GM23338 (cell line): ENCODE data around the gene CDK18.

Experiments
- CREB1 ChIP-seq: fragments of 250-450 bp; sonication (Bioruptor Pico); IDR thresholded peaks from 2 replicates; pipeline ENCODE4 v1.5.0; 2020; ENCODE audit warnings: low read depth, mild to moderate bottlenecking, moderate library complexity
- EZH2 ChIP-seq: fragments of 200-600 bp; sonication (generic); IDR thresholded peaks from one replicate; pipeline ENCODE4 v1.8.0; 2017; ENCODE audit warnings: antibody characterized with exemption, mild to moderate bottlenecking, low read depth; ENCODE audit not compliant: unreplicated experiment
- EZH2phosphoT487 ChIP-seq: fragments of 200-600 bp; sonication (generic); IDR thresholded peaks from one replicate; pipeline ENCODE4 v1.8.1; 2018; ENCODE audit warnings: antibody characterized with exemption; ENCODE audit not compliant: unreplicated experiment
- NANOG ChIP-seq: IDR thresholded peaks from 2 replicates; pipeline ENCODE4 v1.6.1; 2016; ENCODE audit warnings: antibody characterized with exemption, borderline replicate concordance
- POLR2AphosphoS5 ChIP-seq: IDR thresholded peaks from 2 replicates; pipeline ENCODE4 v1.6.1; 2016; ENCODE audit warnings: antibody characterized with exemption, low read depth
- STAT1 ChIP-seq: IDR thresholded peaks from one replicate; pipeline ENCODE4 v1.6.1; 2016; ENCODE audit warnings: antibody characterized with exemption; ENCODE audit not compliant: unreplicated experiment
- ZNF331 ChIP-seq: fragments of 250-450 bp; sonication (Bioruptor Pico); IDR thresholded peaks from 2 replicates; pipeline ENCODE4 v1.5.0; 2020; ENCODE audit warnings: low read depth, mild to moderate bottlenecking, moderate library complexity
- TF ChIP-seq, protein P1 (sequence below), 2 experiments: fragments of 200-600 bp in 1 of 2; sonication (generic) in 1 of 2; conservative IDR thresholded peaks; 2 replicates each; pipeline versions ENCODE4 v1.5.1 to v1.6.1; 2016 to 2017; ENCODE audit warnings: antibody characterized with exemption in 2 of 2, low read depth in 2 of 2, mild to moderate bottlenecking in 2 of 2, moderate library complexity in 1 of 2
- TF ChIP-seq, protein P2 (sequence below): IDR thresholded peaks from 2 replicates; pipeline ENCODE4 v1.6.1; 2016; ENCODE audit warnings: antibody characterized with exemption
- TF ChIP-seq, protein P3 (sequence below): fragments of 250-450 bp; sonication (Bioruptor Pico); IDR thresholded peaks from 2 replicates; pipeline ENCODE4 v1.5.0; 2020; ENCODE audit warnings: mild to moderate bottlenecking, moderate library complexity

DNA sequence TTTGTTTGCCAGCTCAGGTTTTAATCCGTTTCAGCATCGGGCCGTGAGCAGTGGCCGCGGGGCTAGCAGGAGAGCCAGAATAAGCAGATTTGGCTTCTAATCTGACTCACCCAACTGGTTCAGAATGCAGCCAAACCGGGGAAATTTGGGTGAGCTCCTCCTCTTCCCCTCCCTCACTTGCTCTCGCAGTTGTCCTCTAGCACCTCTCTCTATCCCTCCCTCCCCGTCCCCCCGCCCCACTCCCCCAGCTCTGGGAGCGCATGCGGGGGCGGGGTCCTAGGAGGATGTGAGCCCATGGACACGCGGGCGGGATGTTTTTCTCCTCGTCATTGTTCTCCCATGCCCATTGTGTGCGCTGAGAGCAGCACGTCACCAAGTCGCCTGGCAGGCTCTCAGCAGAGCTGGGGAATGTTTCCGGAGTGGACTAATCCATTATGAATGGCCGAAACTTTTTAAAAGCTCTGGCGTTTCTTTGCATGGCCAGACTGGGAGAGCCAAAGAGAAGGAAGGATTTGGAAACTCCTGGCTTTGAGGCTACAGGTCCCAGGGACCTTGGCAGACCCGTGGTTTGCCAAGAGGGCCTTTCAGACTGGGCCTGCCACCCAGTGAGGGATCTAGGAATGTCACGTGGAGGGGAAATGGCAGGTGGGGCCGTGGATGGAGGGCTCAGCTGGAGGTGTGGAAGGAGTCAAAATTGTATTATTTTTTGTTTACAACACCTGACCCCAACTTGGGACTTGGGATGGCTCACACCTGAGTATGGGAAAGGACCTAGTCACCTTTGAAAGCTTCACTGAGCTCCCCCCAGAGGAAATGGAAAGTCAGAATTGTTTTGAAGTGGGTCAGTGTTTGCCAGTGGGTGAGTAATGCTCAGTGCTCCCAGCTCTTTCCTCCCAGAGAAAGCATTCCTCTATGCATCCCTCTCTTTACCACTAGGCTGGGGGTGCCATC lies 39.2 kb downstream of the CDK18 start:
- TF ChIP-seq, protein P1, sequence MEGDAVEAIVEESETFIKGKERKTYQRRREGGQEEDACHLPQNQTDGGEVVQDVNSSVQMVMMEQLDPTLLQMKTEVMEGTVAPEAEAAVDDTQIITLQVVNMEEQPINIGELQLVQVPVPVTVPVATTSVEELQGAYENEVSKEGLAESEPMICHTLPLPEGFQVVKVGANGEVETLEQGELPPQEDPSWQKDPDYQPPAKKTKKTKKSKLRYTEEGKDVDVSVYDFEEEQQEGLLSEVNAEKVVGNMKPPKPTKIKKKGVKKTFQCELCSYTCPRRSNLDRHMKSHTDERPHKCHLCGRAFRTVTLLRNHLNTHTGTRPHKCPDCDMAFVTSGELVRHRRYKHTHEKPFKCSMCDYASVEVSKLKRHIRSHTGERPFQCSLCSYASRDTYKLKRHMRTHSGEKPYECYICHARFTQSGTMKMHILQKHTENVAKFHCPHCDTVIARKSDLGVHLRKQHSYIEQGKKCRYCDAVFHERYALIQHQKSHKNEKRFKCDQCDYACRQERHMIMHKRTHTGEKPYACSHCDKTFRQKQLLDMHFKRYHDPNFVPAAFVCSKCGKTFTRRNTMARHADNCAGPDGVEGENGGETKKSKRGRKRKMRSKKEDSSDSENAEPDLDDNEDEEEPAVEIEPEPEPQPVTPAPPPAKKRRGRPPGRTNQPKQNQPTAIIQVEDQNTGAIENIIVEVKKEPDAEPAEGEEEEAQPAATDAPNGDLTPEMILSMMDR (conservative IDR thresholded peaks at IDR 0.05; ENCODE audit: low read depth in 2 of 2), result no peak
- TF ChIP-seq EZH2phosphoT487, result no peak
- TF ChIP-seq POLR2AphosphoS5, result no peak
- no peak for TF ChIP-seq EZH2
- TF ChIP-seq, protein P2, sequence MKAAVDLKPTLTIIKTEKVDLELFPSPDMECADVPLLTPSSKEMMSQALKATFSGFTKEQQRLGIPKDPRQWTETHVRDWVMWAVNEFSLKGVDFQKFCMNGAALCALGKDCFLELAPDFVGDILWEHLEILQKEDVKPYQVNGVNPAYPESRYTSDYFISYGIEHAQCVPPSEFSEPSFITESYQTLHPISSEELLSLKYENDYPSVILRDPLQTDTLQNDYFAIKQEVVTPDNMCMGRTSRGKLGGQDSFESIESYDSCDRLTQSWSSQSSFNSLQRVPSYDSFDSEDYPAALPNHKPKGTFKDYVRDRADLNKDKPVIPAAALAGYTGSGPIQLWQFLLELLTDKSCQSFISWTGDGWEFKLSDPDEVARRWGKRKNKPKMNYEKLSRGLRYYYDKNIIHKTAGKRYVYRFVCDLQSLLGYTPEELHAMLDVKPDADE, result no peak
- peak; percentile 87 for TF ChIP-seq CREB1 (CRISPR knock-in tag)
- no peak for TF ChIP-seq ZNF331 (CRISPR knock-in tag)
- TF ChIP-seq STAT1, result no peak
- TF ChIP-seq, protein P3, sequence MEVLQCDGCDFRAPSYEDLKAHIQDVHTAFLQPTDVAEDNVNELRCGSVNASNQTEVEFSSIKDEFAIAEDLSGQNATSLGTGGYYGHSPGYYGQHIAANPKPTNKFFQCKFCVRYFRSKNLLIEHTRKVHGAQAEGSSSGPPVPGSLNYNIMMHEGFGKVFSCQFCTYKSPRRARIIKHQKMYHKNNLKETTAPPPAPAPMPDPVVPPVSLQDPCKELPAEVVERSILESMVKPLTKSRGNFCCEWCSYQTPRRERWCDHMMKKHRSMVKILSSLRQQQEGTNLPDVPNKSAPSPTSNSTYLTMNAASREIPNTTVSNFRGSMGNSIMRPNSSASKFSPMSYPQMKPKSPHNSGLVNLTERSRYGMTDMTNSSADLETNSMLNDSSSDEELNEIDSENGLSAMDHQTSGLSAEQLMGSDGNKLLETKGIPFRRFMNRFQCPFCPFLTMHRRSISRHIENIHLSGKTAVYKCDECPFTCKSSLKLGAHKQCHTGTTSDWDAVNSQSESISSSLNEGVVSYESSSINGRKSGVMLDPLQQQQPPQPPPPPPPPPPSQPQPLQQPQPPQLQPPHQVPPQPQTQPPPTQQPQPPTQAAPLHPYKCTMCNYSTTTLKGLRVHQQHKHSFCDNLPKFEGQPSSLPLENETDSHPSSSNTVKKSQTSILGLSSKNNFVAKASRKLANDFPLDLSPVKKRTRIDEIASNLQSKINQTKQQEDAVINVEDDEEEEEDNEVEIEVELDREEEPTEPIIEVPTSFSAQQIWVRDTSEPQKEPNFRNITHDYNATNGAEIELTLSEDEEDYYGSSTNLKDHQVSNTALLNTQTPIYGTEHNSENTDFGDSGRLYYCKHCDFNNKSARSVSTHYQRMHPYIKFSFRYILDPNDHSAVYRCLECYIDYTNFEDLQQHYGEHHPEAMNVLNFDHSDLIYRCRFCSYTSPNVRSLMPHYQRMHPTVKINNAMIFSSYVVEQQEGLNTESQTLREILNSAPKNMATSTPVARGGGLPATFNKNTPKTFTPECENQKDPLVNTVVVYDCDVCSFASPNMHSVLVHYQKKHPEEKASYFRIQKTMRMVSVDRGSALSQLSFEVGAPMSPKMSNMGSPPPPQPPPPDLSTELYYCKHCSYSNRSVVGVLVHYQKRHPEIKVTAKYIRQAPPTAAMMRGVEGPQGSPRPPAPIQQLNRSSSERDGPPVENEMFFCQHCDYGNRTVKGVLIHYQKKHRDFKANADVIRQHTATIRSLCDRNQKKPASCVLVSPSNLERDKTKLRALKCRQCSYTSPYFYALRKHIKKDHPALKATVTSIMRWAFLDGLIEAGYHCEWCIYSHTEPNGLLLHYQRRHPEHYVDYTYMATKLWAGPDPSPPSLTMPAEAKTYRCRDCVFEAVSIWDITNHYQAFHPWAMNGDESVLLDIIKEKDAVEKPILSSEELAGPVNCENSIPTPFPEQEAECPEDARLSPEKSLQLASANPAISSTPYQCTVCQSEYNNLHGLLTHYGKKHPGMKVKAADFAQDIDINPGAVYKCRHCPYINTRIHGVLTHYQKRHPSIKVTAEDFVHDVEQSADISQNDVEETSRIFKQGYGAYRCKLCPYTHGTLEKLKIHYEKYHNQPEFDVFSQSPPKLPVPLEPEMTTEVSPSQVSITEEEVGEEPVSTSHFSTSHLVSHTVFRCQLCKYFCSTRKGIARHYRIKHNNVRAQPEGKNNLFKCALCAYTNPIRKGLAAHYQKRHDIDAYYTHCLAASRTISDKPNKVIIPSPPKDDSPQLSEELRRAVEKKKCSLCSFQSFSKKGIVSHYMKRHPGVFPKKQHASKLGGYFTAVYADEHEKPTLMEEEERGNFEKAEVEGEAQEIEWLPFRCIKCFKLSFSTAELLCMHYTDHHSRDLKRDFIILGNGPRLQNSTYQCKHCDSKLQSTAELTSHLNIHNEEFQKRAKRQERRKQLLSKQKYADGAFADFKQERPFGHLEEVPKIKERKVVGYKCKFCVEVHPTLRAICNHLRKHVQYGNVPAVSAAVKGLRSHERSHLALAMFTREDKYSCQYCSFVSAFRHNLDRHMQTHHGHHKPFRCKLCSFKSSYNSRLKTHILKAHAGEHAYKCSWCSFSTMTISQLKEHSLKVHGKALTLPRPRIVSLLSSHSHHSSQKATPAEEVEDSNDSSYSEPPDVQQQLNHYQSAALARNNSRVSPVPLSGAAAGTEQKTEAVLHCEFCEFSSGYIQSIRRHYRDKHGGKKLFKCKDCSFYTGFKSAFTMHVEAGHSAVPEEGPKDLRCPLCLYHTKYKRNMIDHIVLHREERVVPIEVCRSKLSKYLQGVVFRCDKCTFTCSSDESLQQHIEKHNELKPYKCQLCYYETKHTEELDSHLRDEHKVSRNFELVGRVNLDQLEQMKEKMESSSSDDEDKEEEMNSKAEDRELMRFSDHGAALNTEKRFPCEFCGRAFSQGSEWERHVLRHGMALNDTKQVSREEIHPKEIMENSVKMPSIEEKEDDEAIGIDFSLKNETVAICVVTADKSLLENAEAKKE (CRISPR knock-in tag), result no peak
- TF ChIP-seq NANOG, result no peak
